Activated CD4-positive, alpha-beta T cell treated with anti-CD3 and anti-CD28 coated beads, Interleukin-2, amount 10 ng/mL, durations not matched to agents 7 days and 5 days (primary cell): ENCODE data around the gene PTGER2. TPM values are rescaled to one million over a fixed set of nuclear protein-coding genes. Genes with fewer than 3 reads are reported as not detected.

Experiments used
- CTCF ChIA-PET: fragments of 350-600 bp; sonication (Branson Sonifier 250); formaldehyde crosslinking; loops from one replicate; lab custom pipeline; 2021; ENCODE audit warnings: antibody characterized with exemption; lab: Charles Lee
- POLR2A ChIA-PET: fragments of 350-600 bp; sonication (Branson Sonifier 250); formaldehyde crosslinking; loops from one replicate; lab custom pipeline; 2021; ENCODE audit warnings: antibody characterized with exemption; lab: Charles Lee
- DNase-seq: peaks from one replicate; pipeline ENCODE4 v3.0.0-alpha.2; 2020
- H3K27ac Mint-ChIP-seq: one replicate; pipeline ENCODE4 v1.8.0; 2021; ENCODE audit warnings: mild to moderate bottlenecking, moderate library complexity, mixed read lengths
- H3K27me3 Mint-ChIP-seq: one replicate; pipeline ENCODE4 v1.8.0; 2021; ENCODE audit warnings: mixed read lengths
- H3K36me3 Mint-ChIP-seq: one replicate; pipeline ENCODE4 v1.8.0; 2021; ENCODE audit warnings: low read depth, mixed read lengths
- H3K4me1 Mint-ChIP-seq: one replicate; pipeline ENCODE4 v1.8.0; 2021; ENCODE audit warnings: mixed read lengths
- H3K4me3 Mint-ChIP-seq: one replicate; pipeline ENCODE4 v1.8.0; 2021; ENCODE audit warnings: mild to moderate bottlenecking, moderate library complexity, mixed read lengths
- H3K9me3 Mint-ChIP-seq: one replicate; pipeline ENCODE4 v1.8.0; 2021; ENCODE audit warnings: mixed read lengths
- total RNA-seq, 2 experiments: library from RNA; stranded (reverse); gene quantifications; one replicate each; pipeline ENCODE4 v1.2.3, GENCODE V29; 2021

PTGER2 gene
- total RNA-seq, 2 experiments from 2014 or later, result 54.5 to 60.4 TPM

- ChIA-PET POLR2A (no interaction called here), CTCF (interaction anchor here (0.8 to 2.7 kb wide), 3 partner anchors 8 to 20 kb away, joined by 3 to 11 read pairs (median 4); no protein-coding TSS in a partner anchor)
- H3K4me1 Mint-ChIP-seq, result peaks cover 57% of the 10 kb centered on the region
- DNase-seq, result no peak
- peak overlapping the region; percentile 27 for H3K27ac Mint-ChIP-seq
- H3K36me3 Mint-ChIP-seq, result peaks cover 70% of the 10 kb centered on the region
- peaks cover 4% of the 10 kb centered on the region for H3K9me3 Mint-ChIP-seq
- peaks cover 33% of the 10 kb centered on the region for H3K27me3 Mint-ChIP-seq
- no peak overlapping the region for H3K4me3 Mint-ChIP-seq
Observed at GRCh38 chr14:52310541-52310940, 3.6 kb upstream of the PTGER2 start.

- no peak for DNase-seq
- peak overlapping the region; percentile 90 for H3K27ac Mint-ChIP-seq
- peaks cover 4% of the 10 kb centered on the region for H3K9me3 Mint-ChIP-seq
- H3K4me3 Mint-ChIP-seq, result peak overlapping the region; percentile 93
- peaks cover 82% of the 10 kb centered on the region for H3K36me3 Mint-ChIP-seq
- ChIA-PET CTCF (interaction anchor here (0.6 to 1.7 kb wide), 4 partner anchors 13 to 178 kb away, joined by 3 to 5 read pairs (median 3); no protein-coding TSS in a partner anchor), POLR2A (no interaction called here)
- H3K27me3 Mint-ChIP-seq, result peaks cover 42% of the 10 kb centered on the region
- peaks cover 67% of the 10 kb centered on the region for H3K4me1 Mint-ChIP-seq
Observed at GRCh38 chr14:52312931-52313355, 1.2 kb upstream of the PTGER2 start.

GRCh38 chr14:52313462-52313861, 650 bp upstream of the PTGER2 start:
- H3K36me3 Mint-ChIP-seq, result peaks cover 81% of the 10 kb centered on the region
- H3K4me1 Mint-ChIP-seq, result peaks cover 67% of the 10 kb centered on the region
- POLR2A ChIA-PET, result interaction anchor here (0.5 kb wide), 1 partner anchor 114 kb away, joined by 4 read pairs; no protein-coding TSS in a partner anchor
- CTCF ChIA-PET, result interaction anchor here (0.6 to 1.7 kb wide), 4 partner anchors 10 to 166 kb away, joined by 3 read pairs; no protein-coding TSS in a partner anchor
- no peak for DNase-seq
- peak overlapping the region; percentile 90 for H3K27ac Mint-ChIP-seq
- peak overlapping the region; percentile 93 for H3K4me3 Mint-ChIP-seq
- peaks cover 45% of the 10 kb centered on the region for H3K27me3 Mint-ChIP-seq
- H3K9me3 Mint-ChIP-seq, result peaks cover 4% of the 10 kb centered on the region

- Mint-ChIP-seq H3K4me3 (peak overlapping the region; percentile 93), H3K36me3 (peaks cover 89% of the 10 kb centered on the region), H3K27ac (peak overlapping the region; percentile 92), H3K4me1 (peaks cover 77% of the 10 kb centered on the region), H3K27me3 (peaks cover 52% of the 10 kb centered on the region), H3K9me3 (peaks cover 5% of the 10 kb centered on the region)
- CTCF ChIA-PET, result interaction anchor here (1.1 to 1.3 kb wide), 2 partner anchors 10 to 13 kb away, joined by 3 to 5 read pairs; no protein-coding TSS in a partner anchor
- POLR2A ChIA-PET, result no interaction called here
- peak; percentile 40 for DNase-seq
Observed at GRCh38 chr14:52314595-52315354, 663 bp downstream of the PTGER2 start.

- peaks cover 90% of the 10 kb centered on the region for H3K36me3 Mint-ChIP-seq
- H3K4me3 Mint-ChIP-seq, result peak overlapping the region; percentile 93
- POLR2A ChIA-PET, result no interaction called here
- DNase-seq, result peak; percentile 33
- H3K4me1 Mint-ChIP-seq, result peaks cover 78% of the 10 kb centered on the region
- H3K9me3 Mint-ChIP-seq, result peaks cover 9% of the 10 kb centered on the region
- CTCF ChIA-PET, result interaction anchor here (1.3 kb wide), 1 partner anchor 12 kb away, joined by 3 read pairs; no protein-coding TSS in a partner anchor
- peak overlapping the region; percentile 92 for H3K27ac Mint-ChIP-seq
- H3K27me3 Mint-ChIP-seq, result peaks cover 52% of the 10 kb centered on the region
Observed at GRCh38 chr14:52315355-52315718, 1.2 kb downstream of the PTGER2 start.

- Mint-ChIP-seq H3K36me3 (peaks cover 91% of the 10 kb centered on the region), H3K27ac (peak overlapping the region; percentile 67), H3K4me1 (peaks cover 66% of the 10 kb centered on the region), H3K27me3 (peaks cover 41% of the 10 kb centered on the region), H3K9me3 (peaks cover 25% of the 10 kb centered on the region), H3K4me3 (peak overlapping the region; percentile 93)
- CTCF ChIA-PET, result interaction anchor here (1.1 to 1.5 kb wide), 4 partner anchors 18 to 36 kb away, joined by 3 read pairs; no protein-coding TSS in a partner anchor
- POLR2A ChIA-PET, result no interaction called here
- DNase-seq, result no peak
Observed at GRCh38 chr14:52318062-52318461, 4.0 kb downstream of the PTGER2 start.

GRCh38 chr14:52318826-52319645, 4.9 kb downstream of the PTGER2 start:
- Mint-ChIP-seq H3K4me1 (peaks cover 63% of the 10 kb centered on the region), H3K9me3 (peaks cover 29% of the 10 kb centered on the region), H3K4me3 (peak overlapping the region; percentile 71), H3K36me3 (peaks cover 91% of the 10 kb centered on the region), H3K27me3 (peaks cover 33% of the 10 kb centered on the region), H3K27ac (no peak overlapping the region)
- ChIA-PET POLR2A (no interaction called here), CTCF (interaction anchor here (0.6 to 1.2 kb wide), 4 partner anchors 9 to 435 kb away, joined by 3 to 4 read pairs (median 3); no protein-coding TSS in a partner anchor)
- DNase-seq, result no peak

- H3K4me3 Mint-ChIP-seq, result peak overlapping the region; percentile 71
Observed at GRCh38 chr14:52319919-52320318, 5.8 kb downstream of the PTGER2 start.

GRCh38 chr14:52325126-52325525, 11.0 kb downstream of the PTGER2 start:
- peaks cover 9% of the 10 kb centered on the region for H3K27me3 Mint-ChIP-seq
- CTCF ChIA-PET, result interaction anchor here (1.0 to 1.3 kb wide), 3 partner anchors 13 to 134 kb away, joined by 3 to 4 read pairs (median 4); no protein-coding TSS in a partner anchor
- H3K36me3 Mint-ChIP-seq, result peaks cover 91% of the 10 kb centered on the region
- POLR2A ChIA-PET, result interaction anchor here (0.7 kb wide), 1 partner anchor 24 kb away, joined by 3 read pairs; no protein-coding TSS in a partner anchor
- H3K4me3 Mint-ChIP-seq, result peak overlapping the region; percentile 23
- H3K9me3 Mint-ChIP-seq, result peaks cover 28% of the 10 kb centered on the region
- peak; percentile 50 for DNase-seq
- peak overlapping the region; percentile 67 for H3K27ac Mint-ChIP-seq
- H3K4me1 Mint-ChIP-seq, result peaks cover 73% of the 10 kb centered on the region

More at GRCh38 chr14:52319919-52320318, 5.8 kb downstream of the PTGER2 start:
- DNase-seq, result no peak
- ChIA-PET POLR2A (no interaction called here), CTCF (interaction anchor here (0.6 to 1.2 kb wide), 3 partner anchors 10 to 20 kb away, joined by 3 read pairs; no protein-coding TSS in a partner anchor)
- peaks cover 68% of the 10 kb centered on the region for H3K4me1 Mint-ChIP-seq
- H3K9me3 Mint-ChIP-seq, result peaks cover 32% of the 10 kb centered on the region
- H3K36me3 Mint-ChIP-seq, result peaks cover 92% of the 10 kb centered on the region
- H3K27ac Mint-ChIP-seq, result no peak overlapping the region
- H3K27me3 Mint-ChIP-seq, result peaks cover 29% of the 10 kb centered on the region

GRCh38 chr14:52325630-52326029, 11.5 kb downstream of the PTGER2 start:
- Mint-ChIP-seq H3K9me3 (peaks cover 25% of the 10 kb centered on the region), H3K4me3 (peak overlapping the region; percentile 23), H3K4me1 (peaks cover 69% of the 10 kb centered on the region), H3K27me3 (peaks cover 11% of the 10 kb centered on the region), H3K27ac (peak overlapping the region; percentile 67), H3K36me3 (peaks cover 90% of the 10 kb centered on the region)
- ChIA-PET CTCF (interaction anchor here (1.0 to 1.3 kb wide), 2 partner anchors 82 to 134 kb away, joined by 3 to 4 read pairs; no protein-coding TSS in a partner anchor), POLR2A (interaction anchor here (0.7 kb wide), 1 partner anchor 24 kb away, joined by 3 read pairs; no protein-coding TSS in a partner anchor)
- no peak for DNase-seq

GRCh38 chr14:52327374-52328226, 13.5 kb downstream of the PTGER2 start:
- Mint-ChIP-seq H3K36me3 (peaks cover 82% of the 10 kb centered on the region), H3K27ac (peak overlapping the region; percentile 10), H3K27me3 (peaks cover 11% of the 10 kb centered on the region), H3K4me1 (peaks cover 62% of the 10 kb centered on the region), H3K9me3 (peaks cover 14% of the 10 kb centered on the region), H3K4me3 (peak overlapping the region; percentile 20)
- ChIA-PET POLR2A (no interaction called here), CTCF (interaction anchor here (0.7 to 1.0 kb wide), 4 partner anchors 8 to 106 kb away, joined by 3 to 4 read pairs (median 3); no protein-coding TSS in a partner anchor)
- DNase-seq, result no peak
